Amygdala (tissue), 56 donors: ENCODE measurements around the gene SLC9A2.

ENCODE experiments used
- DNase-seq, 56 donors: peaks; one replicate each; lab custom pipeline; 2025; lab: John Stamatoyannopoulos, UW

SLC9A2 gene, protein sequence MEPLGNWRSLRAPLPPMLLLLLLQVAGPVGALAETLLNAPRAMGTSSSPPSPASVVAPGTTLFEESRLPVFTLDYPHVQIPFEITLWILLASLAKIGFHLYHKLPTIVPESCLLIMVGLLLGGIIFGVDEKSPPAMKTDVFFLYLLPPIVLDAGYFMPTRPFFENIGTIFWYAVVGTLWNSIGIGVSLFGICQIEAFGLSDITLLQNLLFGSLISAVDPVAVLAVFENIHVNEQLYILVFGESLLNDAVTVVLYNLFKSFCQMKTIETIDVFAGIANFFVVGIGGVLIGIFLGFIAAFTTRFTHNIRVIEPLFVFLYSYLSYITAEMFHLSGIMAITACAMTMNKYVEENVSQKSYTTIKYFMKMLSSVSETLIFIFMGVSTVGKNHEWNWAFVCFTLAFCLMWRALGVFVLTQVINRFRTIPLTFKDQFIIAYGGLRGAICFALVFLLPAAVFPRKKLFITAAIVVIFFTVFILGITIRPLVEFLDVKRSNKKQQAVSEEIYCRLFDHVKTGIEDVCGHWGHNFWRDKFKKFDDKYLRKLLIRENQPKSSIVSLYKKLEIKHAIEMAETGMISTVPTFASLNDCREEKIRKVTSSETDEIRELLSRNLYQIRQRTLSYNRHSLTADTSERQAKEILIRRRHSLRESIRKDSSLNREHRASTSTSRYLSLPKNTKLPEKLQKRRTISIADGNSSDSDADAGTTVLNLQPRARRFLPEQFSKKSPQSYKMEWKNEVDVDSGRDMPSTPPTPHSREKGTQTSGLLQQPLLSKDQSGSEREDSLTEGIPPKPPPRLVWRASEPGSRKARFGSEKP

DNA sequence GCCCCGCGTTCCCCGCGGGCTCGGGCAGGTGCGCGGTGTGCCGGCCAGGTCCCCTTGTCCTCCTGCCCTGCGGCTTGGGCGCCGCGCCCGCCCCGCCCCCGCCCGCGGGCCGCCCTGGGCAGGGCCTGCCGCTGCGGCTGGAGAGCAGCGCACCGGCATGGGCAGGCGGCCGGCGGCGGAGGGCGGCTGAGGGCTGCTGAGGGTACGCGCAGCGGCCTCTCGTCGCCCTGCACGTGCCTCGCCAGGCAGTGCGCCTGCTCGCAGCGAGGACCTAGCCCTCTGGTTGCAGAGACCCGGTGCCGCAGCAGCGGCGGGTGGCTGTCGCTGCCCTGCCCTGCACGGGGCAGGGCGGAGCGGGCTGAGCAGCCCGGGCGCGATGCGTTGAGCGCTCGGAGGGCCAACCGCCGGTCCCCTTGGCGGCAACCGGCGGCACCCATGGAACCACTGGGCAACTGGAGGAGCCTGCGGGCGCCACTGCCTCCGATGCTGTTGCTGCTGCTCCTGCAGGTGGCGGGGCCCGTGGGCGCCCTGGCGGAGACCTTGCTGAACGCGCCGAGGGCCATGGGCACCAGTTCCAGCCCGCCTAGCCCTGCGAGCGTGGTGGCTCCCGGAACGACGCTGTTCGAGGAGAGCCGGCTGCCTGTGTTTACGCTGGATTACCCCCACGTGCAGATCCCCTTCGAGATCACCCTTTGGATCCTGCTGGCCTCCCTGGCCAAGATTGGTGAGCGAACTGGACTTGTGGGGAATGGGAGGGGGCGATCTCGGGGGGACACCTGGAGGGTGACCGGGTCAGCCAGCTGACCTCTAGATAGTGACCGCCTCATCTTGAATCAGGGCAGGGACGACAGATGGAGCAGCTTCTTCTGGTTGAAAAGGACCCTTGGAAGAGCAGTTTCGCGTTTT lies at the start of gene SLC9A2:
Gene SLC9A2, plus strand, starts transcription at position 140 of the 906 bp plus-strand sequence. Its CDS starts 296 bp downstream, at position 436.
- peak in 2 of 56 donors; percentile 17 to 19 for DNase-seq

DNA sequence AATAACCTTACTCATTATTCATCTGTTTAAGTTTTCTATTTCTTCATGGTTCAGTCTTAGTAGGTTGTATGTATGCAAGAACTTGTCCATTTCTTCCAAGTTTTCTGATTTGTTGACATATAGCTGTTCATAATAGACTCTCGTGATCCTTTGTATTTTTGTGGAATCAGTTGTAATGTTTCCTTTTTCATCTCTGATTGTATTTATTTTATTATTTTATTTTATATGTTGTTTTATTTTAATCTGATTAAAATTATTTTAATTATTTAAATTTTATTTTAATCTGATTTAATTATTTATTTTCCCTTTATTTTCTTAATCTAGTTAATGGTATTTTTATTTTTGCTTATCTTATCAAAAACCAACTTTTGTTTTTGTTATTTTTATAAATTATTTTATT lies 43.5 kb upstream of the SLC9A2 start:
- DNase-seq: no peak

- no peak for DNase-seq
Measured at GRCh38 chr2:102578376-102578775, 41.0 kb upstream of the SLC9A2 start.

DNA sequence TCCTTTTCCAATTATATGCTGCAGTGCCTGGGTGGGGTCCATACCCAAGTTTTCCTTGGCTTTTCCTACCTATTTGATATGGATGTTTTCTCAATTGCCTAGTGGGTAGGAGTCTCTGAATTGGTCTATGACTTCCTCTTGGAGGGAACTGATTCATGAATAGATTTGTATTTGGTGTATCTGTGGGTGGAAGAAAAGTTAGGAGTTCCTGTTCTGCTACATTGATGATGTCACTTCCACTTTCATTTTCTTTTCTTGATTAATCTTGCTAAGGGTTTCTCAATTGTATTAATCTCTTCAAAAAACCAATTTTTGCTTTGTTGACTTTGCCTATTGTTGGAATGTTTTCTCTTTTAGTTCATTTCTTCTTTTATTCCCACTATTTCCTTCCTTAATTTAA lies 37.4 kb upstream of the SLC9A2 start:
- DNase-seq: no peak

DNA sequence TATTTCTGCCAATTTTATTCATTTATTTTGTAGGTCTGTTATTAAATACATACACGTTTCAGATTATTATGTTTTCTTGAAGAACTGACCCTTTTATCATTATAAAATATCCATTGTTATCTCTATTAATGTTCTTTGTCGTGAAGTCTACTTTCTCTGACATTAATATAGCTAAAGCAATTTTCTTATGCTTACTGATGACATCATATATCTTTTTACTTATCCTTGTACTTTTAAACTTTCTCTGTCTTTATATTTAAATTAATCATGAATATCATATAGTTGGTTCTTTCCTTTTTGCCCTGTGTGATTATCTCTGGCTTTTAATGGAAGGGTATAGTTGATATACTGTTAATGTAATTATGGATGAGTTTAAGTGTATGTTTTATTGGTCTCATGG lies 36.5 kb upstream of the SLC9A2 start:
- DNase-seq: no peak

GRCh38 chr2:102585847-102586404 lies 33.4 kb upstream of the SLC9A2 start:
- DNase-seq: no peak

DNA sequence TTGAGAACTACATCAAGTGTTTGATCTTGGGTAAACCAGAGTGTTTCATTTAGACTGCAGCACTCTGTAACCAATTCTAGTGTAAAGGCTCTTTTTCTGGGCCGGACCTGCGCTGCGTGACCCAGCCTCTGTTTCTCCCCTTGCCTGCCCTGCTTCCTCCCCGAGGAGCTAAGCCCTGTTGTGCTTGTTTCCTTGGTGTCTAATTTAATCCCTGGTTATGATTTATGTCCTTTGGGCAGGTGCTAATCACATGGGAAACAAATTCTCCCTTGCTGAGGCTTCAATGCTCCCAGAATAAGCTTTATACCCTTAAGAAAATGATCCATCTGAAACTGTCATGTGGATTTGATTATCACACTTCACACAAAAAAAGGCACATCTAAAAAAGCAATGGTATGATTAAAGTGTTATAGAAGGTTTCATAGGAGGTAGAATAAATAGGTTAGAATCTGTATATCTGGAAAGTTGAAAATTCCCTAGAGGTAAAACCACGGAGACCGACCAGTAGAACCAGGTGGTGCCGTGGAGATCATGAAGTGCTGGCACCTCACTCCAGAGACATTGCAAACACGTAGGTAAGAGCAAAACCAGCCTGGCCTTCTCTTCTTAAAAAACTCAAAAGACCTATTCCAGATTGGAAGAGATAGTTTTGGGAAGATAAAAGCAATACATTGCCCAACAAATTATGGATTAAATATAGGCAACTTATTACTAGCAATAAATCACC lies 31.0 kb upstream of the SLC9A2 start:
- DNase-seq: no peak

- DNase-seq: no peak
Measured at GRCh38 chr2:102589444-102589843, 29.9 kb upstream of the SLC9A2 start.

DNA sequence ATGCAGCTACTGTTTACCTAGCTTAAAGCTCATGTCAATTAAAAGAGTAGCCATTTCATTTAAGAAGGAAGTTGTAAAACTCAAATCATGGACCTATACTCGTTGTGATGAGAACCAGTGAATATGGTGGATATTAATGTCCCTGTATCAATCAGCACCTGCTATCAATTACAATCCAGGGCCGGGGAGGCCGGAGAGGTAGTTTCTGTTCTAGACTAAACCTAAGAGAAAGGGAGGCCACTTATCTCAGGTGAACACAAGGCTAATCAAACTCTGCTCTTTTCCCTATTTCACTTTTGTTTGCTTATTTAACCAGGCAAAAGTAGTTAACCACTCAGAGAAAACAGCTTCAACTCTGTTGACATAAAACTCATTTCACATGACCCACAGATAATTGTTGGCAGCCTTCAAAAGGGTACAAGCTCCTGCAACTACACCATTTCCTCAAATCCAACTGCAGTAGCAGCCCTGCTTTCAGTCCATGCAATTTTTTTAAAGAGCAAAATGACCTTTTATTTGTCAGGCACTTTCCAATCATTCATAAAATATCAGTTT lies 27.8 kb upstream of the SLC9A2 start:
- no peak for DNase-seq

DNA sequence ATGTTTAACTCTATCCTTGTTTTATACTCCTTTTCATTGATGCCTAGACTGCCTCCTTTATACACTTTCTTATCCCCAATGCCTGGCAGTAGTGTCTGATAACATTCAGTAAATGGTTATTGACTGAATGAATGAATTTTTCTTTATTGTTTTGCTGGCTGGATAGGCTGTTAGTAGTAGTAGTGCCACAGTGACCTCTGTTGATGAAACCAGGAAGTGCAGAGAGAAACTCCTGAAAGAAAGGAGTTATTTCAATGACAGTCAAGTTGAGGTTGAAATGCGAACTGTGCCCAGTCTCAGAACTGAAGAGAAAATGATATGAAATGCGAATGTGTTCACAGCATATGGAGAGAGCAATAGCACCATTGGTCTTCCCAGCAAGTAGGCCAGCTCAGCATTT lies 26.8 kb upstream of the SLC9A2 start:
- DNase-seq: no peak

GRCh38 chr2:102593516-102593915 lies 25.8 kb upstream of the SLC9A2 start:
- no peak for DNase-seq

DNA sequence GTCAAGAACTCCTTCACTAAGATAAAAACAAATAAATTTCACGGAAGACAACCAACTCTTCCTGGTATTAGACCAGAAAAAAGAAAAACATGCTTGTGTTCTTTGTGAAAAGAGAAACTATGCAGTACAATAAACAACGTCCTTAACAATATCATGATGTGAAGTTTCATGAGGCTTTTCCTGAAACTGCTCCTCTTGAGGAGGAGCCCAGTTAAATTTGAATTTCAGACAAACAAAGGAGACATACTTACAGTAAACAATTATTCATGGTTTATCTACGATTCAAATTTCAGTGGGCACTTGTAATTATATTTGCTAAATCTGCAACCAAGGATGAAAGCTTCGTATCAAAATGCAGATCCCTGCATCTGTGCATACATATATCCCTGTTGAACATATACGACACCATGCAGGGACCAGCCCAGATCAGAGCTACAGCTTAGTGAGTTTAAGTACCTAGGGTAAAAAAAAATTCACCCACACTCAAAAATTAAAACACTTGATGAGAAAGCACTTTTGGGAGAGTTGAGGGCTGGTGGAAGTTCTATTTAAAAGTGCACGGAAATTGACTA lies 24.8 kb upstream of the SLC9A2 start:
- no peak for DNase-seq

DNA sequence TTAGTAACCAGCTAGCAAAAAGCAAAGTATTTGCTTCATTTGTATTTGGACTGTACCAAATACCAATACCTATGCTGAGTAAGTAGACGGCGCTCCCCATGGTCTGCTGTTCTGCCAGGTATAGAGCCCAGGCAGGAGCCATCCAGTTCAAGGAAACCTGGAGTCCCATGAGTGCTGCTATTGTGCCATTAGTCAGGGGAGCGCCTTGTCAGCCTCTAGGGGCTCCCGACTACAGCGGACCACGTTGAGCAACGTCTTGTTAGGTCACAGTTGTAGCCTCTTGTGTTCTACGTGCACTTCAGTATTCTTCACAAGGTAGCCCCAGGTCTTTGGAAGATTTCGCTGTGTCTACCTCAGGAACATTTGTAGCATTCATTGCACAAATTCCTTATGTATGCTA lies 21.6 kb upstream of the SLC9A2 start:
- DNase-seq: no peak

DNA sequence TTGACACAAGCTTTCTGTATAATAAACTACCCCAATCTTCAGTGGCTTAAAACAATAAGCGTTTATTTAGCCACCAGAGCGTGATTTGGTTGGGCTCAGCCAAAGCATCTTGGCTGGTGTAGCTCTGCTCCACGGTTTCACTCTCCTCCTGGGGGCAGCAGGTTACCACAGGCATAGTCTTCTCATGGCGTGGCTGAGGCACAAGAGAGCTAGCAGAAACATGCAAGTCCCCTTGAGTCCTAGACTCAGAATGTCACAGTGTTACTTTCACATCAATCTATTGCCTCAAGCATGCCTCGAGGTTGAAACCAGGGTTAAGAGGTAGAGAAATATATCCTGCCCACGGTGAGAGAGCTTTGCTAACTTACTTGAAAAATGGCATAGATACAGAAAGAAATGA lies 19.9 kb upstream of the SLC9A2 start:
- no peak for DNase-seq

DNA sequence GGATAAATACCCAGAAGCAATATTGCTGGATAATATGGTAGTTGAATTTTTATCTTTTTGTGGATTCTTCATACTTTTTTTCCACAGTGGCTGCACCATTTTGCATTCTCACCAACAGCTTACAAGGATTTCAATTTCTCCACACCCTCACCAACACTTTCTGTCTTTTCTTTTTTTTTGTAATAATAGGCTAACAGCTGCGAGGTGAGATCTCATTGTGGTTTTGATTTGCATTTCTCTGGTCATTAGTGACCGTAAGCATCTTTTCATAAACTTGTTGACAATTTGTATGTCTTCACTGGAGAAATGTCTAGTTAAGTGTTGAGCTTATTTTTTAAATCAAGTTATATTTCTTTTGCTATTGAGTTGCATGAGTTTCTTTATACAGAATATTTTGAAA lies 17.6 kb upstream of the SLC9A2 start:
- no peak for DNase-seq

DNA sequence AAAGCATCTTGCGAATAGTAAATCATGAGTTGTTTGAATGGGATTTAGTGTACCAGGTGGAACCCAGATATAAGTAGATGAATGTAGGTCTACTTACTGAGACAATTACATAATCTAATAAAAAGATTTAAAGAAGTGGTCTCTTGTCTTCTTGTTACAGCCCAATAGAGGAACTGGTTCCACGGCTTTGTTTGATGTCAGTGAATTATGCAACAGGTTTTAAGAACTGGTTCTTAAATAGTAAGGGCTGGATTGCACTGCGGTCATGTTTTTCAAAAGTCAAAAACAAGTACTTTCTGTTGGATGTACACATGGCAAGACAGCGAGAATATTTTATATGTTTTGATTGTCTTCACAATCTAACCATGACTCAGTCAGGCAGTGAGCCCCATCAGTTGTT lies 15.4 kb upstream of the SLC9A2 start:
- no peak for DNase-seq

DNA sequence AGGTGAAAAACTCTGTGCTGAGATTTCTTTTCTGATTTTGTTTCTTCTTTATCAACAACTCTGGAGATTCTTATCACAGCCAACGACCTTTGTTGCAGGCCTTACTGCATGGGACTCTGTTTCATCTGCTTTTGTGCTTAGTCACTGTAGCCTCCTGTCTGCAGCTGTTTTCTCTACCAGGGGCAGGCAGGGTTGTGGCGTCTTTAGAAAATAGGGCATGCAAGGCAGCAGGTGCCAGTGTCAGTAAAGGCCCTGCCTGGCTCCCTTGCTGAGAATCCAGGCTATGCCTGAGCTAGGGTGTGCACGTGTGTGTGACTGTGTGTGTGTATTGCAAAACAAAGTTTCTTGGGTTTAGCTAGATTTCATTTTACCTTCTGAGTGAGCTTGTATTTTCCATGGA lies 14.6 kb upstream of the SLC9A2 start:
- DNase-seq: no peak

- DNase-seq: no peak
Measured at GRCh38 chr2:102606353-102606752, 13.0 kb upstream of the SLC9A2 start.
